CD1c-positive myeloid dendritic cell (primary cell): ENCODE data around the gene CEBPB.

Experiments used
- DNase-seq: peaks from one replicate; pipeline ENCODE4 v3.0.0-alpha.2; 2016; ENCODE audit errors: extremely low spot score

Gene CEBPB

GRCh38 chr20:50213531-50214106 is 23.0 kb downstream of the CEBPB start:
- DNase-seq = no peak

DNA sequence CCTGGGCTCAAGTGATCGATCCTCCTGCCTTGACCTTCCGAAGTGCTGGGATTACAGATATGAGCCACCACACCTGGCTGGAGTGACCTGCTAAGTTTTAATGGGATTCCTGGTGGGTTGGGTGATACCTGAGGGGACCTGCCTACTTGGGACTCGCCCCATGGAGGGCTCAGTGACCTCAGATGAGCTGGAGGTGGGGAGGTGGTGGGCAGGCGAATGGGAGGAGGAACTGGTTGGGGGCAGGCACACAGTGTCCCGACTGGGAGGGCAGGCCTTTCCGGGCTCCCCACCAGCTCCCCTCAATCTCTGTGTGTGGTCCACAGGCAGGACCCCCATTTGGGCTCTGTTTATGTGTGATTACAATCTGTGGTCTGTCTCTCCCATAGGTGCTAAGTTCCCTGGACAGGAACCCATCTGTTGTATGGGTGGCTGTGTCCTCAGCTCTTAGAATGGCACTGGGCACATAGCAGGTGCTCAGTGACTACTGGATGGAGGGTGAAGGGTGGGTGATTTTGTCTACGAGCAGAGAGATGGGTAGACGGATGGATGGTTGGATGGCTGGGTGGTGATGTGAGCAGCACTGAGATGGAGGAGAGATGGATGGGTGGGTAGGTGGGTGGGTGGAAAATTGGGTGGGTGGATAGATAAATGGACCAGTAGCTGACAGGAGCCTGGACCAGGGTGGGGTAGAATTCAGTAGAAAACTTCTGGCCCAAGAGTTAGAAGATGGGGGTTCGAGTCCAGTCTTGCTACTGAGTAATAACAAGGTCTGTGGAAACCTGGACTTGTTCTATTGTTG is 23.8 kb downstream of the CEBPB start:
- DNase-seq = no peak

- no peak for DNase-seq
Measured at GRCh38 chr20:50215101-50215690, 24.6 kb downstream of the CEBPB start.

DNA sequence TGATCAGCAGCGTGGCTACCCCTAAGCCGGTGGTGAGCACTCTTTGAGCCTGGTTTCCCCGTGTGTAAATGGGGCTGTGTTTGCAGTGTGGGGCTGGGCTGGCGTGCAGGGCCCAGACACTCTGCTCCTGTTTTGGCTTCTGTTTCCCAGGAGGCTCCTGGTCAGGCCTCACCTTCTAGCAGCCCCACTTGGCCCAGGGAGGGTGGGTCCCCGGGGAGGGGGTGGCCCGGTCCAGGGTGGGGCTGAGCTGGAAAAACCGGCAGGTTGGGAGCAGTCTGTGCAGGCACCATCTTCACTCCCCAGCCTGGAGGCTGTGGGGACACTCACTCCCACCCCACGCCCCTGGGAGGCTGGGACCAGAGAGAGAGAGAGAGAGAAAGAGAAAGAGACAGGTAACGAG is 25.3 kb downstream of the CEBPB start:
- DNase-seq = no peak

DNA sequence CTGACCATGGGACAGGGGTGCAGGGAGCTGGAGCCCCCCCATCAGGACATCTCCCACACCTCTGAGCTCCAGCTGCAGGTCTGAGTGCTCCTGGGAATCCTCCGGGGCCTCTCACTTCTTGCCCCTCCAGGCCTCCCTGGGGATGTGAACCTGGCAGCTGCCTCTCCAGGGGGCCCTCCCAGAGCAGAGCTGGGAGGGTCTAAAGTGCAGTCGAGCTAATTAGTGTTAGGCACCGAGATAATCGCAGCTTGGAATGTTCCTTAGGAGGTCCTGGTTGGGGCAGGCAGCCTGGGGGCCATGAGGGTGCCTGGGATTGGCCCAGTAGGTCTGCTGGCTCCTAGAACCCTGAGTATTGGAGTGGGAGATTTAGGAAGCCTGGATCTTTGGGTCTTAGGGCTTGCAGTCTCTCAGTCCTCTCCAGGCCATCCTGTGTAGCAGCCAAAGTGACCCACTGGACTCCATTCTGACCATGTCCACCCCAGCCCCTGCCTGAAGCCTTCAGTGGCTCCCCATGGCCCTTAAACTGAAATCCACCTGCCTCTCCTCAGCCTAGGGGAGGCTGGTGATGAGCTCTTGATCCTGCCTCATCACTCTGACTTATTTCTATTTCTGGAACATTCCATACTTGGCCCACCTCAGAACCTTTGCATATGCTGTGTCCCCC is 26.0 kb downstream of the CEBPB start:
- DNase-seq = no peak

DNA sequence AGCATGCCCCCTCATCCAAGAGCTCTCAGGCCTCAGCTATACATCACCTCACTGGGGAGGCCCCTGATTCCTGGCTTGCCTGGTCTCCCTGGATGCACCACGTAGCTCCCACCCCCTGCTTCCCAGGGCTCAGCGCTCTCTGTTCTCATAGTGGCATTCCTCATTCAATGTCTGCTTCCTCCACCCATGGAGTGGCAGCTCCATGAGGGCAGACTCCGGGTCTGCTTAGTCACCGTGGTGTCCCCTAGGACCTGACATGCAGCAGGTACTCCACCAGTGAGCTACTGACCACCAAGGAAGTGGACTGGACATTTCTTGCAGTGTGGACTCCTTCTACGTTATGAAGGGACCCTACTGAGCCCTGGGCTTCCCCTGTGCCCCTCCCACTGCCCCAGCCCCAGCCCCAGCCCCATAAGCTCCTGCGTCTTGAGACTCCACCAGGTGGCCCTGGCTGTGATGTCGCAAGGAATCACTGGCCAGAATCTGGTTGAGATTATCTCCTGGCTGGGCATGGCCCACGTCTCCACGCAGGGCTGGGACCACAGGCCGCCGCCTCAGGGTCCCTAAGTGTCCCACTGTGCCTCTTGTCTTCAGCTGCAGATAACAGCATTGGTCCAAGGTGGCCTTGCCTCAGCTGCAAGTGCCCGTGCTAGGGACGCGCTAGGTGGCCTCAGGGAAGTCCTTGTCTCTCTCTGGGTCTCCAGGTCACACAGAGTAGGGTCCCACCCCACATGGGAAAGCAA is 26.7 kb downstream of the CEBPB start:
- no peak for DNase-seq

DNA sequence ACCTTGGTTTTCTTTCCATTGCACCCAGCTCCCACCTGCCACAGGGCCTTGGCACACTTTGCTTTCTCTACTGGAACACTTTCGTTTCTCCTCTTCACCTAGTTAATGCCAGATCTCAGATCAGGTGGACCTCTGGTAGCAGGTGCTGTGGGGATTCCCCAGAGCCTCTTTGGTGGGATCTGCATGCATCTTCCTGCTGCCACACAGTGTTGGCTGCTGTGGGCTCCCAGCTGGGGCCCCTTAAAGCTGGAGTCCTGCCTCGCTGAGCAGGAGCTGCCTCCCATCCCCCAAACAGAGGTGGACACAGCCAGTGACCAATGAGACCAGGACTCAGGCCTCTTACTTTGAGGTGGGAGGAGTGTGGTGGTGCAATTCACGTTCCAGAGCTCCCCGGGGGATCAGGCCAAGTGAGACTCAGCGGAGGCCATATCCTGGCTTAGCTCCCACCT is 28.4 kb downstream of the CEBPB start:
- DNase-seq = no peak

DNA sequence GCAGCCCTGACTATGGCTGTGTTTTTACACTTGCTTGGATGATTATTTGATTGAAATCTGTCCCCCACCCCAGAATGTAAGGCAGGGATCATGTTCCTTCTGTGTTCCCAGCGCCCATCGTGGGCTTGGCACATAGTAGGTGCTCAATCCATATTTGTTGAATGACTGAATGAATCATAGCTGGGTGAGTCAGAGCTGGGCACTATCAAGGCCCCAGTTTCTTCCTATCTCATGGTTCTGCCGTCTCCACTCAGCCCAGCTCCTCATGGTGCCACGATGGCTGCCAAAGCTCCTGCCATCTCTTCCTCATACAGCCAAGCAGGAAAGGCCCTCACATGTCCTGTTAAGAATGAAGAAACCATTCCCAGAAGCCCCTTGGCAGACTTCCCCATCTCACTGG is 29.0 kb downstream of the CEBPB start:
- DNase-seq = no peak

DNA sequence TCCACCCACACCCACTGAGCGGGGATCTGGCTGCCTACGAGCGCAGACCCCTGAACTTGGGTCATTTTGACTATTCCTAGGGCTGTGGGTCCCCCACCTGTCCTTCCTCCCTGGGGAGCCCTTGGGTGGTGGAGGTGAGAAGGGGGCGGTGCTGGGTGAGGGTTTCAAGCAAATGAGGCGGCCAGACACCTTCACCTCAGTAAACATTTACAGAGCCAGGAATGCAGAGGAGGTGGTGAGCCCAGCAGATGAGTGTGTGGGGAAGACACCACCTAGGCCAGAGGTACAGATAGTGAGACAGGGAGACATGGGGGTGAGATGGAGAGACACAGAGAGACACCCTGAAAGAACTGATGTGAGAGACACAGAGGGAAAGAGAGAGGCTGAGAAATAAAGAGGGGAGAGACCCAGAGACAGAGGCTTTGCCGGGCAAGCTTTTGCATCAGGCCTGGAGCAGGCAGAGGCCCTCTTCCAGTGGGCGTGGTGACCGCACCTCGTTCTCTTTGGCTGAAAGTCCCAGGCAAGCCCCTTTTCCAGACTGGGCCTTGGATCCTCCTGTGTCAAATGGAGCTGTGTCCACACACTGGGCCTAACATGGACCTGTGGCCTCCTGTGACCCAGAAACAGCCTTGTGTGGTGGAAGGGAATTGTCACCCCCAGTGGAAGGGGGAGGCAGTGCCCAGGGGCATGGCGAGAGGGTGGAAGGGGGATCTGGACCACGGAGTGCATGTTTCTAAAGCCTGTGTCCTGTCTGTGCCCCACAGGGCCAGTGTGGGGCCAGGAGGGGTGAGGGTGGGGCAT is 29.7 kb downstream of the CEBPB start:
- DNase-seq = no peak

DNA sequence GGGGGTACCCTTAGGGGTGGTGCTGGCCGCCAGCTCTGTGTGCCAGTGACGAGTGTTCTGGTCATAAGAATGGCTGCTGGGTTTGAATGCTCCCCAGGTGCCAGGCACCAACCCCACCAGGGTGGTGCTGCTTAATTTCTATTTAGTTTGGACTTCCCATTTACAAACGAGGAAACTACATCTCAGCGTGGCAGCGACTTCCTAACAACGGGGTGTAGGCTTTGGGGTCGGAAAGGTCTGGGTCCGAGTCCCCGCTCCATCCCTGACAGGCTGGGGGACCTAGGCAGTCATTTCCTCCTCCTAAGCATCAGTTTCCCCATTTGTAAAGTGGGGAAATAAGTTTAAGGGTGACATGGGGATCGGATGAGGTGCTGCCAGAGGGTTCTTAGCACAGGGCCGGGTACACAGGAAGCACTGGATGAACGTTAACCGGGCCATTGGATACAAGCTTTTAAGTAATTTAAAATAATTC is 30.3 kb downstream of the CEBPB start:
- DNase-seq = peak; percentile 43

DNA sequence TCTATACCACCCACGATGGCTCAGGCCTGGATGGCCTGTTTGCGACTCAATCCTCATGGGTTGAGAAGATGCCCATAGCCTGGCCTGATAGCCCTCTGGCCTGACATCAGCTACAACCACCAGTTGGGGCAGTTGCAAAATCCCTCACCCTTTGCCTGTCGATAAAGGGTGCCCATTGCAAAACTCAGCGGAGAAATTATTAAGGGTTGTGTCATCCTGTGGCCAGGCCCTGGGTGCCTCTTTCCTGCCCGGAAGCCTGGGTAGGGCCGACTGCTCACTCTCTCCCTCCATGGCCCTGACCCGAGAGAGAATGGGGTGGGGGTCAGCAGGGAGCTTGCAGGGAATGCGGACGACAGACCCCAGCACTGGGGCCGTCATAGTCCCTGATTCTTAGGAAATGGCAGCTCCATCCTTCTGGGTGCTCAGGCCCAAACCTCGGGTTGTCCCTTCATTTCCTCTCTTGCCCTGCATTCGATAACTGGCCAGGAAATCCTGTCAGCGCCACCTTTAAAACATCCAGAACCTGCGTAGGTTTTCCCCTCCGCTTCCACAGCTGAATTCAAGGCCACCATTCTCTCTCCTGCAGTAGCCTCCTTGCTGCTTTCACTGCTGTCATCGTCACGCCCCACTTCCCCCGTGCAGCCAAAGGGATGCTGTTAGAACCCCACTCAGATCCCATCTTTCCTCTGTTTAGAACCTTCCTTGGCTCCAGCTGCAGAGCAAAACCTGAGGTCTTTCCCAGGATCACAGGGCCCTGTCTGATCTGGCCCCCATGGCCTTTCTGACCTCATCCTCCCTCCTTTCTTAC is 31.1 kb downstream of the CEBPB start:
- DNase-seq = peak; percentile 84

- DNase-seq = peak; percentile 46
Measured at GRCh38 chr20:50222309-50223038, 31.8 kb downstream of the CEBPB start.

DNA sequence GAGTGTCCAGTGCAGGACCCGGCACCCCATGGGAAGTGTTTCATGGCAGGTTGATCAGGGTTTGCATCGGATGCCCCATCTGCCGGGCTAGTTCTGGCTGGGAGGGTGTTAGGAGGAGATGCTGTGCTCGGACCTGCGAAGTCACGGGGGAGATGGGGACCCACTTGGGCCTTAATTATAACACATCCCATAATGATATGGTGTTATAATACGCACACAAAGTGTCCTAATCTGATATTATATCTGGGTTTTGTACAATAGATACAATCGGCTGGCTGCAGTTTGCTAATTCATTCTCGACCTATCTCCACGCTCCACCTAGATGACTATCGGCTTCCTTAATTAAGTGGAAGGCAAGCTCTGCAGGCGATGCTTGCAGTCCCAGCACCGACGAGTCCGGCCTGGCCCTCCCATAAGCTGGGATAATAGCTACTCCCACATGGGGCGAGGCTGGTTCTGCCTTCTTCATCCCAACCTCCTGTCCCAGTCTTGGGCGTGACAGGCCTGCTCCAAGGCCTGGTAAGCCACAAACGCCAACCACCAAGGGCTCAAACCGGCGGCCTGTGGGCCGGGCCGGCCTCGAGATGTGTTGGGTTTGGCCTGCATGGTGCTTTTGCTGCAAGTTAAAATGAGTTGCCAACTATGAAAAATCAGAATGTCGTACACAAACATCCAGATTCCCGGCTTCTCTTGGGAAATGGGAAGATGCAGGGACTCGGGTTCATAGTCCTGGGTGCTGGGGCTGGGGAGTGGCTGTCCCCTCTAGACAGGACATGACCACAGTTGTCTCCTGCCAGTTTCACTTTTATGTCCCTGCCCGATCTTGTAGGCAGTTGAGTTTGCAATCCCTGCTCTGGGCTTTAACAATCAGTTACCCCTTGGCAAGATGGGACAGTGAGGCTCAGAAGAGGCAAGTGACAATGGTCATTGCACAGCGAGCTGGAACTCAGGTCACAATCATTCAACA is 32.7 kb downstream of the CEBPB start:
- DNase-seq = peak; percentile 47

GRCh38 chr20:50224052-50224451 is 33.4 kb downstream of the CEBPB start:
- DNase-seq = no peak

GRCh38 chr20:50224531-50225255 is 34.1 kb downstream of the CEBPB start:
- peak; percentile 83 for DNase-seq

- peak; percentile 93 for DNase-seq
Measured at GRCh38 chr20:50226093-50226974, 35.7 kb downstream of the CEBPB start.
